Panc1 (cell line): Measurements from ENCODE around the gene BOLA1. TPM values are rescaled to one million over a fixed set of nuclear protein-coding genes. Genes with fewer than 3 reads are reported as not detected.

ENCODE experiments used
- ATAC-seq: fragments of 200-7000 bp; cut with Tn5 transposase; 2 replicates; pipeline ENCODE4 v1.9.1; 2020; ENCODE audit warnings: mild to moderate bottlenecking, moderate library complexity
- BruUV-seq: library from RNA; stranded (reverse); fragments of 400-500 nt; replicated peaks from 2 replicates; lab custom pipeline; 2021; lab: Mats Ljungman, UMichigan
- CTCF ChIA-PET: fragments of 300-600 bp; sonication (Branson Sonifier 250); formaldehyde crosslinking; loops from one replicate; lab custom pipeline; 2022; ENCODE audit warnings: antibody characterized with exemption; lab: Charles Lee
- POLR2A ChIA-PET: fragments of 300-600 bp; sonication (Branson Sonifier 250); formaldehyde crosslinking; loops from one replicate; lab custom pipeline; 2022; ENCODE audit warnings: antibody characterized with exemption; lab: Charles Lee
- DNase-seq: peaks from one replicate; pipeline ENCODE4 v3.0.0-alpha.2; 2010; ENCODE audit warnings: low read depth, low spot score
- H3K27ac ChIP-seq: 2 replicates; pipeline ENCODE4 v1.5.1; 2011; ENCODE audit warnings: mild to moderate bottlenecking, low read length, inconsistent platforms
- H3K27me3 ChIP-seq: fragments of 200-500 bp; sonication (Bioruptor generic); 2 replicates; pipeline ENCODE4 v1.6.0; 2014; ENCODE audit warnings: low read length, inconsistent platforms; ENCODE audit not compliant: control insufficient read depth, insufficient read depth
- H3K36me3 ChIP-seq: fragments of 200-500 bp; sonication (Bioruptor generic); 2 replicates; pipeline ENCODE4 v1.5.1; 2014; ENCODE audit warnings: inconsistent platforms, mild to moderate bottlenecking, low read length, moderate library complexity; ENCODE audit not compliant: control insufficient read depth, insufficient read depth
- H3K4me1 ChIP-seq: 2 replicates; pipeline ENCODE4 v1.5.1; 2011; ENCODE audit warnings: inconsistent platforms, mild to moderate bottlenecking, low read length, moderate library complexity; ENCODE audit not compliant: control insufficient read depth, insufficient read depth
- H3K4me3 ChIP-seq, 2 experiments: 2 replicates each; pipeline ENCODE4 v1.5.1; 2011 to 2012; ENCODE audit warnings: low read depth in 2 of 2, low read length in 2 of 2, mild to moderate bottlenecking in 2 of 2, inconsistent platforms in 1 of 2, moderate library complexity in 1 of 2
- H3K9me3 ChIP-seq: fragments of 200-500 bp; sonication (Bioruptor generic); 2 replicates; pipeline ENCODE4 v1.5.1; 2014; ENCODE audit warnings: low read depth, mild to moderate bottlenecking, inconsistent platforms, low read length, moderate library complexity; ENCODE audit not compliant: control insufficient read depth, insufficient read depth
- CTCF ChIP-seq: fragments of 450-650 bp; IDR thresholded peaks from 2 replicates; pipeline ENCODE4 v1.5.1; 2017; ENCODE audit warnings: mild to moderate bottlenecking
- POLR2AphosphoS5 ChIP-seq: IDR thresholded peaks from 2 replicates; pipeline ENCODE4 v1.6.1; 2012; ENCODE audit warnings: mild to moderate bottlenecking, low read depth, low read length, moderate library complexity
- REST ChIP-seq, 2 experiments: IDR thresholded peaks; 2 replicates each; pipeline ENCODE4 v1.6.1; 2011 to 2012; ENCODE audit warnings: low read depth in 2 of 2, control low read depth in 1 of 2, low read length in 1 of 2, mild to moderate bottlenecking in 1 of 2, moderate library complexity in 1 of 2; ENCODE audit not compliant: insufficient read depth in 1 of 2
- SIN3A ChIP-seq: IDR thresholded peaks from 2 replicates; pipeline ENCODE4 v1.6.1; 2012; ENCODE audit warnings: low read depth, mild to moderate bottlenecking, low read length, moderate library complexity, borderline replicate concordance; ENCODE audit not compliant: insufficient read depth
- TCF7L2 ChIP-seq: IDR thresholded peaks from 2 replicates; pipeline ENCODE4 v1.6.1; 2011; ENCODE audit warnings: mild to moderate bottlenecking, low read depth, low read length, inconsistent platforms
- in situ Hi-C: cut with HindIII; loops from 2 replicates; pipeline ENCODE4 v1.10.0; 2016; ENCODE audit warnings: low sequenced_read_pairs, low pct_unique_long_range_greater_than_20kb
- intact Hi-C: fragments of 100-400 bp; cut with micrococcal nuclease; formaldehyde crosslinking; loops from one replicate; pipeline ENCODE4 v1.10.0; 2022; ENCODE audit not compliant: unreplicated experiment
- total RNA-seq: library from RNA; stranded (reverse); gene quantifications from one replicate; pipeline ENCODE4 v1.2.1, GENCODE V29; 2021; ENCODE audit not compliant: unreplicated experiment

BOLA1 gene
- total RNA-seq, 1 experiment from 2014 or later, result 14.6 TPM

- DNase-seq, result no peak
- ATAC-seq, result no peak
- POLR2A ChIA-PET, result no interaction called here
- H3K27ac ChIP-seq, result peak overlapping the region; percentile 91
- H3K4me3 ChIP-seq, result no peak overlapping the region
- H3K4me1 ChIP-seq, result peaks cover 59% of the 10 kb centered on the region
- CTCF ChIA-PET, result no interaction called here
- no peak for TF ChIP-seq POLR2AphosphoS5
- no peak for TF ChIP-seq SIN3A
- no peaks in the 10 kb centered on the region for H3K27me3 ChIP-seq
- intact Hi-C loops, result loop anchor here (5.0 kb wide), 1 partner anchor 48 kb away; no protein-coding TSS in a partner anchor
- in situ Hi-C loops, result no loop called here
- no TSS peak for BruUV-seq
- no peaks in the 10 kb centered on the region for H3K9me3 ChIP-seq
- no peaks in the 10 kb centered on the region for H3K36me3 ChIP-seq
Observed at GRCh38 chr1:149940427-149940826, 41.1 kb downstream of the BOLA1 start.

GRCh38 chr1:149942207-149942606 lies 42.8 kb downstream of the BOLA1 start:
- ChIA-PET POLR2A (no interaction called here), CTCF (interaction anchor here (1.1 kb wide), 1 partner anchor 226 kb away, joined by 3 read pairs; no protein-coding TSS in a partner anchor)
- Histone ChIP-seq H3K4me3 (no peak overlapping the region), H3K9me3 (no peaks in the 10 kb centered on the region), H3K27me3 (no peaks in the 10 kb centered on the region), H3K4me1 (peaks cover 51% of the 10 kb centered on the region), H3K36me3 (no peaks in the 10 kb centered on the region; the same call in 1 of the 2 replicates), H3K27ac (peak overlapping the region; percentile 59; the same call in 1 of the 2 replicates)
- ATAC-seq, result peak; percentile 57; the same call in 1 of the 2 replicates
- TF ChIP-seq REST (IDR thresholded peaks at IDR 0.05; ENCODE audit: insufficient read depth in 1 of 2, low read depth in 2 of 2, low read length in 1 of 2) (no peak), SIN3A (no peak), CTCF (peak; percentile 74), TCF7L2 (no peak), POLR2AphosphoS5 (no peak)
- in situ Hi-C loops, result no loop called here
- no TSS peak for BruUV-seq
- DNase-seq, result no peak
- intact Hi-C loops, result loop anchor here (5.0 kb wide), 1 partner anchor 50 kb away; no protein-coding TSS in a partner anchor

GRCh38 chr1:149942885-149943284 lies 43.5 kb downstream of the BOLA1 start:
- Histone ChIP-seq H3K27ac (no peak overlapping the region; the same call in 1 of the 2 replicates), H3K36me3 (no peaks in the 10 kb centered on the region; the same call in 1 of the 2 replicates), H3K4me3 (no peak overlapping the region), H3K4me1 (peaks cover 44% of the 10 kb centered on the region), H3K9me3 (no peaks in the 10 kb centered on the region), H3K27me3 (no peaks in the 10 kb centered on the region)
- intact Hi-C loops (loop anchor here (5.0 kb wide), 1 partner anchor 51 kb away; no protein-coding TSS in a partner anchor), in situ Hi-C loops (no loop called here)
- no TSS peak for BruUV-seq
- no peak for ATAC-seq
- CTCF ChIA-PET, result interaction anchor here (0.8 to 1.1 kb wide), 3 partner anchors 15 to 244 kb away, joined by 3 to 5 read pairs (median 3); no protein-coding TSS in a partner anchor
- POLR2A ChIA-PET, result no interaction called here
- no peak for TF ChIP-seq REST (IDR thresholded peaks at IDR 0.05; ENCODE audit: insufficient read depth in 1 of 2, low read depth in 2 of 2, low read length in 1 of 2)
- TF ChIP-seq POLR2AphosphoS5, result no peak
- TF ChIP-seq SIN3A, result no peak
- no peak for TF ChIP-seq CTCF
- no peak for TF ChIP-seq TCF7L2
- no peak for DNase-seq
